GM10248 (cell line): ENCODE data around the gene CDK18.

Experiments
- CTCF ChIA-PET: fragments of 300-600 bp; sonication (Branson Sonifier 250); formaldehyde crosslinking; extraction: SDS; loops from one replicate; lab custom pipeline; 2021; ENCODE audit warnings: antibody characterized with exemption; lab: Yijun Ruan, JAX
- POLR2A ChIA-PET: fragments of 350-650 bp; sonication (Branson Sonifier 250); formaldehyde crosslinking; extraction: SDS; loops from one replicate; lab custom pipeline; 2020; ENCODE audit warnings: antibody characterized with exemption; lab: Yijun Ruan, JAX
- DNase-seq: peaks from one replicate; pipeline ENCODE4 v3.0.0; 2012; ENCODE audit errors: extremely low spot score
- CTCF ChIP-seq: IDR thresholded peaks from 2 replicates; pipeline ENCODE4 v1.5.1; 2012; ENCODE audit warnings: mild to moderate bottlenecking, low read depth; ENCODE audit errors: extremely low read depth, missing control alignments, control extremely low read depth

CDK18 gene

DNA sequence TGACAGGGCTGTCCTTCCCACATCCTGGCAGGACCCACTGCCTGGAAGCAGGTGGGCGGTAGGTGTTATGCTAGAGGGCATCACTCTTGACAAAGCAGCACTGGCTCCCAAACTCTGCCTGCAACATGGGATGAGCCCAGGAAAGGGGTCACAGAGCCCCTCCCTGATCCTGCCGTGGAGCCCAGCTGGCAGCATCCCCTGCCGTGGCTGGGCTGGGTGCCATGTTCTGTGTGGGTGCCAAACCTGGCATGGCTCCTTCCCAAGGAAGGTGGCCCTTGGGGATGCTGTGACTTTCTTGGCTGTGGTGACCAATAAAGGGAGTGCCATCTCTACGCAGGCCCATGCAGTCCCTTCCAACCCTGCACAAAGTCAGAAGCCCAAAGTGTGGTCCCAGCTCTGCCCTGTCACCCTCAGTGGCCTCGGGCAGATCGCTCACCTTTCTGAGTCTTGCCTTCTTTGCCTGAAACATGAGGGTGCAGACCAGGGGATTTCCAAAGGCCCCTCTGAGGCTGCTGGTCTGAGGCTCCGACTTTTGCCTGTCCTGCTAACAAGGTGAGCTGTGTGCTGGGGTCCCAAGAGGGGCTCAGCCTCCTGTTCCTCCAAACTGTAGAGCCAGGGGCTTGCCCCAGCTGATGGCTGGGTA is 6.0 kb downstream of the CDK18 start:
- no peak for TF ChIP-seq CTCF
- DNase-seq = no peak
- POLR2A ChIA-PET = no interaction called here
- CTCF ChIA-PET = interaction anchor here (2.8 to 6.3 kb wide), 2 partner anchors 14 kb away, joined by 14 to 38 read pairs; no protein-coding TSS in a partner anchor

DNA sequence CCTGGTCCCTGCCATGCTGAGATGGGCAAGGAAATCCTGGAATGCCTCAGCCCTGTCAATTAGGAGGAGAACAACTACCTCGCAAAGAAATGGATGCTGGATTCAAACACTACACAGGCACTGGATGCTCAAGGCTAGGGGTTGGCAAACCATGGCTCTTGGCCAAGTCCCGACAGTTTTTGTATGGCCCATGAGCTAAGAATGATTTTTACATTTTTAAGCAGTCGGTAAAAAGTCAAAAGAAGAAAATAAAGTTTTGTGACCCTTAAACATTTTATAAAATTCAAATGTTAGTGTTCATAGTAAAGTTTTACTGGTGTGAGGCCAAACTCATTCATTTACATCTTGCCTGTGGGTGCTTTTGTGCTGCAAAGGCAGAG is 6.5 kb downstream of the CDK18 start:
- ChIA-PET POLR2A (no interaction called here), CTCF (interaction anchor here (6.3 kb wide), 1 partner anchor 14 kb away, joined by 38 read pairs; no protein-coding TSS in a partner anchor)
- TF ChIP-seq CTCF = no peak
- DNase-seq = no peak

- ChIA-PET CTCF (interaction anchor here (1.5 to 6.3 kb wide), 4 partner anchors 12 to 147 kb away, joined by 3 to 38 read pairs (median 7); no protein-coding TSS in a partner anchor), POLR2A (no interaction called here)
- TF ChIP-seq CTCF = no peak
- no peak for DNase-seq
These were observed 7.9 kb downstream of the CDK18 start for GRCh38 chr1:205512059-205513045.

GRCh38 chr1:205513774-205514173 is 9.3 kb downstream of the CDK18 start:
- no peak for DNase-seq
- ChIA-PET POLR2A (no interaction called here), CTCF (interaction anchor here (1.5 to 6.3 kb wide), 4 partner anchors 11 to 145 kb away, joined by 3 to 38 read pairs (median 7); no protein-coding TSS in a partner anchor)
- TF ChIP-seq CTCF = no peak

GRCh38 chr1:205514211-205515142 is 10.0 kb downstream of the CDK18 start:
- CTCF ChIA-PET = interaction anchor here (0.8 to 6.3 kb wide), 6 partner anchors 10 to 144 kb away, joined by 3 to 38 read pairs (median 5); no protein-coding TSS in a partner anchor
- no peak for DNase-seq
- POLR2A ChIA-PET = no interaction called here
- TF ChIP-seq CTCF = no peak

DNA sequence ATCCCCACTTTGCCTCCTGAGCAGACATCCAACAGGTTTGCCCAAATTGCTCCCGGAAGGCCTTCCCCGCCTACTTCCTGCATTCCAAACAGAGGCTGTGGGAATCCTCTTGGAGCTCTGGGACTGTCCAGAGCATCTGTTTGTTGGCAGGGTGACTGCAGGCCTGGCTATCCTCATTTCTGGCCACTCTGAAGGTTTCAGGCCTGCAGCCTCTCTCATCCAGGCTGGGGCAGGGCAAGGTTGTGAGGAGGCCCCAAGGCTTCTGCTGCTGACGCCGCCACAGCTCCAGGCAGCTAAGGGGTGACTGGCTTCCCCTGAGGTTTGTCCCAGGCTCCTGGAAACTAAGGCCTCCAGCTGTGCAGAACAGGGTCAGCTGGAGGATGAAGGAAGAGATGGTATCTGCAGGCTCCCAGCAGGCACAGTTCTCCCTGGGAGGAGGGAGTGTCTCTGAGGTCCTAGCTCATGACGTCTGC is 11.3 kb downstream of the CDK18 start:
- CTCF ChIA-PET = interaction anchor here (0.9 to 6.3 kb wide), 4 partner anchors 9 to 142 kb away, joined by 3 to 38 read pairs (median 4); no protein-coding TSS in a partner anchor
- DNase-seq = no peak
- no peak for TF ChIP-seq CTCF
- POLR2A ChIA-PET = no interaction called here
